H9 (cell line): ENCODE results near the gene HLA-DMA. TPM values are rescaled to one million over a fixed set of nuclear protein-coding genes. Genes with fewer than 3 reads are reported as not detected.
A peak's percentile ranks its signal among the peaks of the same experiment; 100 is the strongest.

Experiments used
- DNase-seq: peaks from one replicate; pipeline ENCODE4 v3.0.0-alpha.2; 2017
- H2AFZ ChIP-seq: one replicate; pipeline ENCODE4 v1.6.1; 2013; ENCODE audit warnings: mild to moderate bottlenecking, low read length, control low read depth, moderate library complexity
- H2AK5ac ChIP-seq: 2 replicates; pipeline ENCODE4 v1.6.1; 2013; ENCODE audit warnings: low read length, control low read depth, mixed read lengths; ENCODE audit not compliant: insufficient read length
- H2BK120ac ChIP-seq: one replicate; pipeline ENCODE4 v1.6.1; 2013; ENCODE audit warnings: low read depth, mild to moderate bottlenecking, low read length, control low read depth, inconsistent platforms; ENCODE audit not compliant: poor library complexity, severe bottlenecking
- H2BK12ac ChIP-seq: 2 replicates; pipeline ENCODE4 v1.6.1; 2013; ENCODE audit warnings: low read length, control low read depth, mixed read lengths, low read depth; ENCODE audit not compliant: insufficient read length
- H2BK15ac ChIP-seq: 2 replicates; pipeline ENCODE4 v1.6.1; 2013; ENCODE audit warnings: low read depth, low read length, control low read depth
- H2BK20ac ChIP-seq: one replicate; pipeline ENCODE4 v1.6.1; 2013; ENCODE audit warnings: low read depth, mild to moderate bottlenecking, low read length, control low read depth, inconsistent platforms; ENCODE audit not compliant: poor library complexity, severe bottlenecking
- H2BK5ac ChIP-seq: 2 replicates; pipeline ENCODE4 v1.6.1; 2013; ENCODE audit warnings: low read length, control low read depth, mixed read lengths; ENCODE audit not compliant: insufficient read length
- H3K14ac ChIP-seq: 2 replicates; pipeline ENCODE4 v1.6.1; 2013; ENCODE audit warnings: low read length, control low read depth; ENCODE audit not compliant: insufficient read depth
- H3K18ac ChIP-seq: 2 replicates; pipeline ENCODE4 v1.6.1; 2013; ENCODE audit warnings: low read depth, mild to moderate bottlenecking, mixed read lengths, low read length, control low read depth; ENCODE audit not compliant: insufficient read length
- H3K23ac ChIP-seq: 2 replicates; pipeline ENCODE4 v1.6.1; 2013; ENCODE audit warnings: low read length, control low read depth, mixed read lengths, low read depth; ENCODE audit not compliant: insufficient read length
- H3K23me2 ChIP-seq: 2 replicates; pipeline ENCODE4 v1.6.1; 2013; ENCODE audit warnings: low read depth, mild to moderate bottlenecking, mixed read lengths, low read length, control low read depth; ENCODE audit not compliant: insufficient read length, poor library complexity, severe bottlenecking
- H3K27ac ChIP-seq: 2 replicates; pipeline ENCODE4 v1.5.1; 2013; ENCODE audit warnings: low read length, control low read depth, mixed read lengths, low read depth; ENCODE audit not compliant: insufficient read length
- H3K27me3 ChIP-seq: 2 replicates; pipeline ENCODE4 v1.6.1; 2013; ENCODE audit warnings: low read length, control low read depth, inconsistent platforms; ENCODE audit not compliant: insufficient read depth
- H3K4ac ChIP-seq: 2 replicates; pipeline ENCODE4 v1.6.1; 2013; ENCODE audit warnings: low read depth, mild to moderate bottlenecking, control low read depth, inconsistent platforms, low read length, moderate library complexity
- H3K4me1 ChIP-seq: 2 replicates; pipeline ENCODE4 v1.6.1; 2013; ENCODE audit warnings: low read length, control low read depth, inconsistent platforms; ENCODE audit not compliant: insufficient read depth
- H3K4me2 ChIP-seq: 2 replicates; pipeline ENCODE4 v1.6.1; 2013; ENCODE audit warnings: low read length, control low read depth, mixed read lengths; ENCODE audit not compliant: insufficient read length, insufficient read depth
- H3K56ac ChIP-seq: 2 replicates; pipeline ENCODE4 v1.6.1; 2013; ENCODE audit warnings: low read depth, mild to moderate bottlenecking, mixed read lengths, low read length, control low read depth; ENCODE audit not compliant: insufficient read length
- H3K79me1 ChIP-seq: 2 replicates; pipeline ENCODE4 v1.6.1; 2013; ENCODE audit warnings: low read depth, mild to moderate bottlenecking, moderate library complexity, low read length, control low read depth, inconsistent platforms; ENCODE audit not compliant: insufficient read depth, poor library complexity, severe bottlenecking
- H3K79me2 ChIP-seq: 2 replicates; pipeline ENCODE4 v1.6.1; 2013; ENCODE audit warnings: low read length, control low read depth, inconsistent platforms; ENCODE audit not compliant: insufficient read depth
- H3K9ac ChIP-seq: 2 replicates; pipeline ENCODE4 v1.6.1; 2013; ENCODE audit warnings: low read length, control low read depth, mixed read lengths; ENCODE audit not compliant: insufficient read length; ENCODE audit errors: extremely low read depth
- H3K9me3 ChIP-seq: one replicate; pipeline ENCODE4 v1.6.1; 2013; ENCODE audit warnings: low read depth, low read length, inconsistent platforms; ENCODE audit not compliant: control insufficient read depth
- H3T11ph ChIP-seq: one replicate; pipeline ENCODE4 v1.6.1; 2013; ENCODE audit warnings: mild to moderate bottlenecking, low read length, control low read depth, inconsistent platforms
- H4K20me1 ChIP-seq: one replicate; pipeline ENCODE4 v1.6.1; 2013; ENCODE audit not compliant: control insufficient read depth, insufficient read length, insufficient read depth
- H4K5ac ChIP-seq: 2 replicates; pipeline ENCODE4 v1.6.1; 2013; ENCODE audit warnings: low read depth, mild to moderate bottlenecking, mixed read lengths, low read length, control low read depth; ENCODE audit not compliant: insufficient read length
- H4K8ac ChIP-seq: replicated peaks from 2 replicates; pipeline ENCODE4 v1.6.1; 2013; ENCODE audit warnings: low read length, control low read depth, mixed read lengths, low read depth; ENCODE audit not compliant: insufficient read length
- H4K91ac ChIP-seq: 2 replicates; pipeline ENCODE4 v1.6.1; 2013; ENCODE audit warnings: low read depth, mild to moderate bottlenecking, moderate library complexity, mixed read lengths, low read length, control low read depth; ENCODE audit not compliant: insufficient read length
- H3K27ac Mint-ChIP-seq, 3 experiments: 2 replicates in 2 of 3; 3 replicates in 1 of 3; pipeline ENCODE4 v1.8.0; 2020 to 2021; ENCODE audit warnings: mixed read lengths in 3 of 3, mild to moderate bottlenecking in 1 of 3, moderate library complexity in 1 of 3
- H3K27me3 Mint-ChIP-seq: 2 replicates; pipeline ENCODE4 v1.8.0; 2021; ENCODE audit warnings: low read depth, mild to moderate bottlenecking, moderate library complexity, mixed read lengths
- H3K36me3 Mint-ChIP-seq, 3 experiments: 2 replicates in 2 of 3; 3 replicates in 1 of 3; pipeline ENCODE4 v1.8.0; 2020 to 2021; ENCODE audit warnings: low read depth in 3 of 3, mixed read lengths in 3 of 3; ENCODE audit not compliant: insufficient read depth in 1 of 3
- H3K4me1 Mint-ChIP-seq, 2 experiments: 2 replicates each; pipeline ENCODE4 v1.8.0; 2020; ENCODE audit warnings: mixed read lengths in 2 of 2
- H3K4me3 Mint-ChIP-seq, 2 experiments: 2 replicates in 1 of 2; 3 replicates in 1 of 2; pipeline ENCODE4 v1.8.0; 2020 to 2021; ENCODE audit warnings: mild to moderate bottlenecking in 2 of 2, mixed read lengths in 2 of 2, moderate library complexity in 1 of 2
- H3K9me3 Mint-ChIP-seq, 2 experiments: 2 replicates in 1 of 2; 3 replicates in 1 of 2; pipeline ENCODE4 v1.8.0; 2020; ENCODE audit warnings: mild to moderate bottlenecking in 2 of 2, mixed read lengths in 2 of 2, moderate library complexity in 1 of 2
- CTCF ChIP-seq: fragments of 200-600 bp; sonication (generic); conservative IDR thresholded peaks from 3 replicates; pipeline ENCODE4 v1.8.0; 2021; ENCODE audit warnings: antibody characterized with exemption, mild to moderate bottlenecking
- WGBS: extraction: QIAGEN DNeasy Blood & Tissue Kit; methylation state at CpG from one replicate; pipeline ENCODE4 v1.1.7; 2013; ENCODE audit warnings: missing lambda C conversion rate, low lambda C conversion rate, mixed read lengths; ENCODE audit not compliant: insufficient read length; ENCODE audit errors: extremely low coverage; 5-methylcytosine and 5-hydroxymethylcytosine counted together
- total RNA-seq: library from RNA; stranded (reverse); gene quantifications from 2 replicates; pipeline ENCODE4 v1.2.1, GENCODE V29; 2021

HLA-DMA gene
- total RNA-seq, 1 experiment from 2014 or later = 7.5 TPM

GRCh38 chr6:32949113-32949512 lies 3.8 kb downstream of the HLA-DMA start:
- Histone ChIP-seq H3K4me1 (peaks cover 3% of the 10 kb centered on the region; the same call in 1 of the 2 replicates), H3K79me1 (no peaks in the 10 kb centered on the region), H3K23ac (no peak overlapping the region), H3K23me2 (no peaks in the 10 kb centered on the region), H4K8ac (no peak overlapping the region), H3K79me2 (no peaks in the 10 kb centered on the region), H3K9ac (no peak overlapping the region), H4K20me1 (no peaks in the 10 kb centered on the region), H2AFZ (no peak overlapping the region), H3K27ac (no peak overlapping the region), H3T11ph (no peak overlapping the region), H3K18ac (no peak overlapping the region), H4K91ac (no peak overlapping the region), H3K9me3 (no peaks in the 10 kb centered on the region), H3K14ac (no peak overlapping the region), H2BK5ac (no peak overlapping the region), H2BK12ac (no peak overlapping the region), H2BK15ac (no peak overlapping the region), H3K56ac (no peak overlapping the region), H2BK120ac (no peak overlapping the region), H4K5ac (no peak overlapping the region), H2AK5ac (no peak overlapping the region), H2BK20ac (no peak overlapping the region), H3K4me2 (no peak overlapping the region), H3K4ac (no peak overlapping the region), H3K27me3 (no peaks in the 10 kb centered on the region)
- Mint-ChIP-seq H3K27ac (no peak overlapping the region), H3K4me1 (peaks cover 20 to 23% of the 10 kb centered on the region in 2 experiments), H3K4me3 (peak overlapping the region in 1 of 2 experiments; percentile 8; a peak in 2 of 5 replicates), H3K36me3 (no peaks in the 10 kb centered on the region), H3K9me3 (no peaks in the 10 kb centered on the region), H3K27me3 (peaks cover 3% of the 10 kb centered on the region; the same call in 1 of the 2 replicates)
- no CpG with 5 or more reads among the region's 9 CpGs for WGBS
- TF ChIP-seq CTCF = no peak
- no peak for DNase-seq
